ENCODE measurements around the gene CYLD.

DNA sequence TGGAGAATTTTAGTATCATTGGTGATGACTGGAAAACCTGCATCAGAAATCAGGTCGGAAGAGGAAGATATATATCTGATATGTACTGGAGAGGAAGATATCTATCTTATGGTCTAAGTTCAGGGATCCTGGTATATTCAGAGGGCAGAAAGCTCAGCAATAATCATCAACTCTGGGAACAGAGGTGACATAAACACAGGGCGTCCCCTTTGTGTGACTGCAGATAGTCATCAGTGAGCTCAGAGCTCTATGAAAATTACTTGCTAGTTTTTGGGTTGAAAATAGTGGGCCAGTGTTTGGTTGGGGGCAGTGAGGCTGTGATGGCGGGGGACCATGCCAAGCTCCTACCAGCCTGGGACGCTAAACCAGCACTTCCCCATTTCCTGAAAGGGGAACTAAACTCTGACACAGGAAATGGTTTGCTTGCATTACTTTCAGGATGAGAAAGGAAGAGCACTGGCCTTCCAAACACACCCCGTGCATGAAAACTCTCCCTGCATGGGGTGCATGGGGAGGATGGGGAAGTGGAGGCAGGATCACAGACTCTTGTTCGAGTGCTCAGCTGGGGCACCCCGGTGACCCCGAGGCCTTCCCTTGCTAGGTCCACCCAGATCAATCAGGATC, 32.7 kb upstream of the CYLD start:
- no peak for TF ChIP-seq CTCF (IDR thresholded peaks at IDR 0.05; ENCODE audit: low read depth, low read length)
- no peak for TF ChIP-seq EZH2phosphoT487 (IDR thresholded peaks at IDR 0.05; ENCODE audit: low read depth)

All from OCI-LY3 (cell line).